PFSK-1 (cell line): ENCODE measurements around the gene RAB7A.

ENCODE experiments used
- POLR2AphosphoS5 ChIP-seq: IDR thresholded peaks from 2 replicates; pipeline ENCODE4 v1.6.1; 2012; ENCODE audit warnings: low read depth, mild to moderate bottlenecking, control low read depth, low read length, moderate library complexity
- REST ChIP-seq, 2 experiments: IDR thresholded peaks; 2 replicates each; pipeline versions ENCODE4 v1.6.1 to v1.8.0; 2011 to 2012; ENCODE audit warnings: low read depth in 2 of 2, low read length in 2 of 2, control low read depth in 1 of 2, inconsistent platforms in 1 of 2, mild to moderate bottlenecking in 1 of 2, moderate library complexity in 1 of 2; ENCODE audit not compliant: insufficient read depth in 1 of 2

- TF ChIP-seq POLR2AphosphoS5 (no peak), REST (IDR thresholded peaks at IDR 0.05; ENCODE audit: insufficient read depth in 1 of 2, low read depth in 2 of 2, low read length in 2 of 2) (no peak)
These were observed 22.4 kb upstream of the RAB7A start for GRCh38 chr3:128703561-128703960.
